Measurements from ENCODE around the gene OR51B2.

Gene OR51B2

DNA sequence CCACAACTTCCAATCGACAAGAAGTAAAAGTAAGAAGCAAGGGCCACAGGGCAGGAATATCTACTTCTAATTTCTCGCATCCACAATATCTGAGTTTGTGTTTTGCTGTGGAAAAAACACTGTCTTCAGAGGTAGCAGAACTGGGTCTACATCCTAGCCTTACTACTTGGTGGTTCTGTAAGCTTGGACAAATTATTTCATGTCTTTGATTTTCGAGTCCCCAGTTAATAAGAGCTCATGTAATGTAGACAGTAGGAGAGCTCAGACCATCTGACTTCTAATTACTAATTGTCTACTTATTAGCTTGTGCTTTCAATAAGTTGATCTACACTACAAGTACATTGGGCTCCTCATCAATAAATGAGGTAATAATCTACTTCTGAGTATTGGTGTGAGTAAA, 41.0 kb downstream of the OR51B2 start:
- H3K4me3 ChIP-seq (ENCODE audit: low read depth, low read length) = no peak overlapping the region
- TF ChIP-seq CTCF (IDR thresholded peaks at IDR 0.05; ENCODE audit: low read depth, low read length, missing control alignments) = no peak
- DNase-seq (ENCODE audit: low read depth) = no peak

GRCh38 chr11:5282628-5283027, 41.5 kb downstream of the OR51B2 start:
- TF ChIP-seq CTCF (IDR thresholded peaks at IDR 0.05; ENCODE audit: low read depth, low read length, missing control alignments) = no peak

DNA sequence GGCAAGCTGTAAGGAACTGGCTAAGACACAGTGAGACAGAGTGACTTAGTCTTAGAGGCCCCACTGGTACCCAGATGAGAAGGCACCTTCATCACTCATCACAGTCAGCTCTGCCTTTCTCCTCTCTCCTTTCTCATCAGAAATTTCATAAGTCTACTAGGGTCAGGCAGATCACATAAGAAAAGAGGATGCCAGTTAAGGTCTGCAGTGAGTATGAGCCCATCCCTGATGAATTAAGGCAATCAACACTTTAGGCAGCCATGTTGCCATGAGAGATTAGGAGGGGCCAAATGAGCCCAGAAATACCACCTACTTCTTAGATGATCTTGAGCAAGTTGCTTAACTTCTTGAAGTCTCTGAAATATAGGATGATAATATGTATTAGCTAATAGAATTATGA, 42.5 kb downstream of the OR51B2 start:
- H3K4me3 ChIP-seq (ENCODE audit: low read depth, low read length) = no peak overlapping the region
- TF ChIP-seq CTCF (IDR thresholded peaks at IDR 0.05; ENCODE audit: low read depth, low read length, missing control alignments) = no peak
- no peak for DNase-seq (ENCODE audit: low read depth)

More at GRCh38 chr11:5282628-5283027, 41.5 kb downstream of the OR51B2 start:
- no peak for DNase-seq (ENCODE audit: low read depth)
- no peak overlapping the region for H3K4me3 ChIP-seq (ENCODE audit: low read depth, low read length)

- peak; percentile 70 for DNase-seq (ENCODE audit: low read depth)
- H3K4me3 ChIP-seq (ENCODE audit: low read depth, low read length) = no peak overlapping the region
- TF ChIP-seq CTCF (IDR thresholded peaks at IDR 0.05; ENCODE audit: low read depth, low read length, missing control alignments) = no peak
These were observed 43.5 kb downstream of the OR51B2 start for GRCh38 chr11:5280582-5281102.

DNA sequence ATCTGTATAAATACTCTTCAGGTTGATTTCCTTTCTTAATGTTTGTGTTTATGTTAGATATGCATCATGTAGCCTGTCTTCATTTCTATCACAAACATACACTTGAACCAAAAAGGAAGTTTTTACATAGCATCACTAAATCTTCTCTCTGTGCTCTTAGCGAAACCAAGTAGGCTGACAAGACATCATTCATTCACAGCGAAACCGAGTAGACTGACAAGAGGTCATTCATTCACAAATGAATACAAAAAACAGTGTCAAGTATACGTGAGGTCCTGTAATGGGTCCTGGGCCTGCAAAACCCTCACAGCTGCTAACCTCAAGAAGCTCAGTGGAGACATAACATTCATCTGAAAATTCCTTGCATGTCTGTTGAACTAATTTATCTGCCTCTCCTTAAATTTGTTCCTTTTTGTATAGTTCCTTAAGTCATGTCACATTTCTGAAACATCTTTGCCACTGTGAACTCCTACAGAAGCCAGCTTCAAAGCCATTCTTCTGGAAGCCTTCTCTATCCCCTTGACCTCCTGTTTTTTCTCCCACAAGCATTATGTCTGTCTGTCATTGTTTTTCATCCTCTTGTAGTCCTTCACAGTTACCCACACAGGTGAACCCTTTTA, 44.5 kb downstream of the OR51B2 start:
- no peak overlapping the region for H3K4me3 ChIP-seq (ENCODE audit: low read depth, low read length)
- TF ChIP-seq CTCF (IDR thresholded peaks at IDR 0.05; ENCODE audit: low read depth, low read length, missing control alignments) = no peak
- DNase-seq (ENCODE audit: low read depth) = no peak

- no peak for DNase-seq (ENCODE audit: low read depth)
- TF ChIP-seq CTCF (IDR thresholded peaks at IDR 0.05; ENCODE audit: low read depth, low read length, missing control alignments) = no peak
- H3K4me3 ChIP-seq (ENCODE audit: low read depth, low read length) = no peak overlapping the region
These were observed 46.2 kb downstream of the OR51B2 start for GRCh38 chr11:5277807-5278382.

- no peak overlapping the region for H3K4me3 ChIP-seq (ENCODE audit: low read depth, low read length)
- DNase-seq (ENCODE audit: low read depth) = no peak
- no peak for TF ChIP-seq CTCF (IDR thresholded peaks at IDR 0.05; ENCODE audit: low read depth, low read length, missing control alignments)
These were observed 47.4 kb downstream of the OR51B2 start for GRCh38 chr11:5276697-5277096.
